SK-N-SH (cell line): ENCODE results near the gene KYNU.

Source experiments
- CTCF ChIP-seq: fragments of 200-600 bp; sonication (generic); IDR thresholded peaks from 2 replicates; pipeline ENCODE4 v1.6.1; 2017; ENCODE audit warnings: antibody characterized with exemption, mild to moderate bottlenecking, moderate library complexity
- EZH2phosphoT487 ChIP-seq: fragments of 200-600 bp; sonication (generic); IDR thresholded peaks from 2 replicates; pipeline ENCODE4 v1.6.1; 2017; ENCODE audit warnings: low read depth, mixed run types, mild to moderate bottlenecking, antibody characterized with exemption, moderate library complexity, borderline replicate concordance
- GABPA ChIP-seq: IDR thresholded peaks from 2 replicates; pipeline ENCODE4 v1.4.0; 2012; ENCODE audit warnings: low read depth, mild to moderate bottlenecking
- RAD21 ChIP-seq: IDR thresholded peaks from 2 replicates; pipeline ENCODE4 v1.6.1; 2012; ENCODE audit warnings: mild to moderate bottlenecking, low read length
- RCOR1 ChIP-seq: fragments of 150-350 bp; IDR thresholded peaks from 2 replicates; pipeline ENCODE4 v1.6.1; 2017; ENCODE audit warnings: antibody characterized with exemption, low read length

GRCh38 chr2:142951190-142952007, 73.9 kb downstream of the KYNU start:
- no peak for TF ChIP-seq RCOR1
- no peak for TF ChIP-seq EZH2phosphoT487
- no peak for TF ChIP-seq CTCF
- no peak for TF ChIP-seq RAD21
- TF ChIP-seq GABPA: no peak
